HCT116 (cell line): ENCODE data around the gene TNIP1.

Experiments used
- JUND ChIP-seq: IDR thresholded peaks from 2 replicates; pipeline ENCODE4 v1.6.1; 2012
- POLR2AphosphoS5 ChIP-seq: IDR thresholded peaks from 2 replicates; pipeline ENCODE4 v1.6.1; 2011; ENCODE audit warnings: mild to moderate bottlenecking, low read depth, low read length, moderate library complexity
- YY1 ChIP-seq: IDR thresholded peaks from 2 replicates; pipeline ENCODE4 v1.6.1; 2011; ENCODE audit warnings: low read length, low read depth, moderate library complexity, mild to moderate bottlenecking; ENCODE audit not compliant: insufficient replicate concordance; ENCODE audit errors: extremely low read depth

DNA sequence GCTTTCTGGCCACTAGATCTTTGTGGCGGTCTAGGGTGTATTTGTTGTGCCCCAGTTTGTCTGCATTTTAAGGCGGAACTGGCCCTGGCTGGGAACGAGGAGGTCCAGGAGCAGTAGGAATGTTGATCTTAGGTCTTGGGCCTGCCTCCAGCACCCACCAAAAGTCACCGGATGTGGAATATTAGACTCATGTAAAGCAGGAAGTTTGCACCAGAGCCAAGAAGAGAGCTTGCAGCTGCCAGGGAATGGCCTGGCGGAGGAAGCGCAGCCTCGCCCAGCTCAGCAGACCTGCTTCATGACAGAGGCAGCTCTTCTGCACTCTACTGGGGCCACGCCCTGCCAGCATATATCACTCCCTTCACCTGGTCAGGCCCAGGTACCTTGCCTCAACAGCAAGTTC is 57.2 kb downstream of the TNIP1 start:
- TF ChIP-seq YY1 (no peak), JUND (no peak), POLR2AphosphoS5 (no peak)
